ENCODE results near the gene S100A11. TPM values are rescaled to one million over a fixed set of nuclear protein-coding genes. Genes with fewer than 3 reads are reported as not detected.

The S100A11 gene
- total and polyA plus RNA-seq, 2 donors from 2014 or later = 835 to 925 TPM

- no peaks in the 10 kb centered on the region for H3K9me3 ChIP-seq (ENCODE audit: control insufficient read depth in 2 of 3, insufficient read depth in 1 of 3, low read length in 3 of 3)
- H3K36me3 ChIP-seq (ENCODE audit: control insufficient read depth in 2 of 3, insufficient read depth in 3 of 3, low read length in 3 of 3) = no peaks in the 10 kb centered on the region
- H3K9ac ChIP-seq (ENCODE audit: low read length in 3 of 3) = no peak overlapping the region
- H3K27ac ChIP-seq (ENCODE audit: low read depth in 2 of 2, low read length in 2 of 2) = no peak overlapping the region
- intact Hi-C loops (cut with DNase I) = no loop called here
- no peak for TF ChIP-seq CTCF (IDR thresholded peaks at IDR 0.05; ENCODE audit: borderline replicate concordance, extremely low read depth, insufficient read depth)
- no peak for FAIRE-seq
- peaks cover 0 to 5% (median 0%) of the 10 kb centered on the region in 3 donors for H3K4me1 ChIP-seq (ENCODE audit: control insufficient read depth in 2 of 3, insufficient read depth in 2 of 3, low read depth in 1 of 3, low read length in 3 of 3)
- H3K4me3 ChIP-seq (ENCODE audit: low read length in 3 of 3) = no peak overlapping the region
- no peak for DNase-seq
- peaks cover 2% of the 10 kb centered on the region for H3K27me3 ChIP-seq (ENCODE audit: control insufficient read depth, insufficient read depth, low read length)
Observed at GRCh38 chr1:151997284-151997570, 39.6 kb downstream of the S100A11 start.

GRCh38 chr1:151995774-151996173, 41.0 kb downstream of the S100A11 start:
- H3K9ac ChIP-seq (ENCODE audit: low read length in 3 of 3) = no peak overlapping the region
- H3K36me3 ChIP-seq (ENCODE audit: control insufficient read depth in 2 of 3, insufficient read depth in 3 of 3, low read length in 3 of 3) = no peaks in the 10 kb centered on the region
- peaks cover 2% of the 10 kb centered on the region for H3K27me3 ChIP-seq (ENCODE audit: control insufficient read depth, insufficient read depth, low read length)
- H3K9me3 ChIP-seq (ENCODE audit: control insufficient read depth in 2 of 3, insufficient read depth in 1 of 3, low read length in 3 of 3) = no peaks in the 10 kb centered on the region
- no peak overlapping the region for H3K27ac ChIP-seq (ENCODE audit: low read depth in 2 of 2, low read length in 2 of 2)
- TF ChIP-seq CTCF (IDR thresholded peaks at IDR 0.05; ENCODE audit: borderline replicate concordance, extremely low read depth, insufficient read depth) = no peak
- H3K4me3 ChIP-seq (ENCODE audit: low read length in 3 of 3) = no peak overlapping the region
- H3K4me1 ChIP-seq (ENCODE audit: control insufficient read depth in 2 of 3, insufficient read depth in 2 of 3, low read depth in 1 of 3, low read length in 3 of 3) = peaks cover 0 to 11% (median 8%) of the 10 kb centered on the region in 3 donors
- intact Hi-C loops (cut with DNase I) = no loop called here
- no peak for FAIRE-seq
- no peak for DNase-seq

GRCh38 chr1:151994956-151995355, 41.8 kb downstream of the S100A11 start:
- intact Hi-C loops (cut with DNase I) = no loop called here
- H3K4me1 ChIP-seq (ENCODE audit: control insufficient read depth in 2 of 3, insufficient read depth in 2 of 3, low read depth in 1 of 3, low read length in 3 of 3) = peaks cover 6 to 19% (median 16%) of the 10 kb centered on the region in 3 donors
- no peak for FAIRE-seq
- TF ChIP-seq CTCF (IDR thresholded peaks at IDR 0.05; ENCODE audit: borderline replicate concordance, extremely low read depth, insufficient read depth) = no peak
- no peak overlapping the region for H3K27ac ChIP-seq (ENCODE audit: low read depth in 2 of 2, low read length in 2 of 2)
- H3K27me3 ChIP-seq (ENCODE audit: control insufficient read depth, insufficient read depth, low read length) = peaks cover 2% of the 10 kb centered on the region
- H3K9me3 ChIP-seq (ENCODE audit: control insufficient read depth in 2 of 3, insufficient read depth in 1 of 3, low read length in 3 of 3) = no peaks in the 10 kb centered on the region
- no peak overlapping the region for H3K9ac ChIP-seq (ENCODE audit: low read length in 3 of 3)
- no peaks in the 10 kb centered on the region for H3K36me3 ChIP-seq (ENCODE audit: control insufficient read depth in 2 of 3, insufficient read depth in 3 of 3, low read length in 3 of 3)
- no peak overlapping the region for H3K4me3 ChIP-seq (ENCODE audit: low read length in 3 of 3)
- no peak for DNase-seq
